SJCRH30 (cell line): ENCODE measurements around the gene ATF1. TPM values are rescaled to one million over a fixed set of nuclear protein-coding genes. Genes with fewer than 3 reads are reported as not detected.
"Not testable (repeated sequence)": the region's sequence is repeated elsewhere in the genome, so short reads cannot be mapped to it uniquely, and the experiment has no call there.

ENCODE experiments used
- DNase-seq, 2 experiments: peaks; one replicate each; pipeline ENCODE4 v3.0.0-alpha.2; 2015 to 2020
- H3K27ac ChIP-seq: fragments of 250-450 bp; sonication (Bioruptor Pico); 2 replicates; pipeline ENCODE4 v1.5.1; 2020; ENCODE audit warnings: mild to moderate bottlenecking, moderate library complexity
- H3K27me3 ChIP-seq: fragments of 250-450 bp; sonication (Bioruptor Pico); 2 replicates; pipeline ENCODE4 v1.5.1; 2020; ENCODE audit warnings: mild to moderate bottlenecking, moderate library complexity
- H3K36me3 ChIP-seq: fragments of 250-450 bp; sonication (Bioruptor Pico); 2 replicates; pipeline ENCODE4 v1.5.1; 2020; ENCODE audit warnings: mild to moderate bottlenecking, moderate library complexity
- H3K4me1 ChIP-seq: fragments of 250-450 bp; sonication (Bioruptor Pico); 2 replicates; pipeline ENCODE4 v1.5.1; 2020; ENCODE audit warnings: mild to moderate bottlenecking, moderate library complexity
- H3K4me3 ChIP-seq: fragments of 250-450 bp; sonication (Bioruptor Pico); 2 replicates; pipeline ENCODE4 v1.5.1; 2020; ENCODE audit warnings: mild to moderate bottlenecking, moderate library complexity
- H3K9me3 ChIP-seq: fragments of 250-450 bp; sonication (Bioruptor Pico); replicated peaks from 2 replicates; pipeline ENCODE4 v1.5.1; 2020; ENCODE audit warnings: mild to moderate bottlenecking, moderate library complexity
- total RNA-seq: library from RNA; depleted of rRNA; stranded (reverse); fragments of >200 nt; shearing (Covaris generic); gene quantifications from 2 replicates; pipeline ENCODE4 v1.2.3, GENCODE V29; 2014

The ATF1 gene
- total RNA-seq, 1 experiment from 2014 or later = 56.4 TPM

DNA sequence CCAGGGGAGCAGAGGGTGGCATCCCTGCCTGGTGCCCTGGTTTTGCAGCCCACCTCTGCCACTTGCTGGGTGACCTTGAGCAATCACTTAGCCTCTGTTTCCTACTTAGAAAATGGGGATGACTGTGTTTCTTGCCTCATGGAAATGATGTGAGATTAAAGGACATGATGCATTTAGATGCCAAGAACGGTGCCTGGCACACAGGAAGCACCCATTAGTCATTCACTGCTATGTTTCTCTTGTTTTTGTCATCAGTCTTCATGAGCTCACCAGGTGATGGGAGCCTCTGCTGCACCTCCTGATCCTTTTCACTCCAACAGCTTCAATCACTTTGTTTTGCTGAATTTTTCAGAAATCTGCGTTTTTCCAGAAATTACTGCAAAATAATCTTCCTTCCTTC, 23.6 kb upstream of the ATF1 start:
- H3K36me3 ChIP-seq = peaks cover 35% of the 10 kb centered on the region
- no peaks in the 10 kb centered on the region for H3K4me1 ChIP-seq
- H3K4me3 ChIP-seq = no peak overlapping the region
- H3K9me3 ChIP-seq = no peaks in the 10 kb centered on the region
- no peak overlapping the region for H3K27ac ChIP-seq
- H3K27me3 ChIP-seq = no peaks in the 10 kb centered on the region
- DNase-seq = no peak

GRCh38 chr12:50742776-50743175, 21.1 kb upstream of the ATF1 start:
- no peaks in the 10 kb centered on the region for H3K27me3 ChIP-seq
- H3K27ac ChIP-seq = no peak overlapping the region
- peaks cover 46% of the 10 kb centered on the region for H3K36me3 ChIP-seq
- no peaks in the 10 kb centered on the region for H3K9me3 ChIP-seq
- no peak overlapping the region for H3K4me3 ChIP-seq
- no peak for DNase-seq
- no peaks in the 10 kb centered on the region for H3K4me1 ChIP-seq

DNA sequence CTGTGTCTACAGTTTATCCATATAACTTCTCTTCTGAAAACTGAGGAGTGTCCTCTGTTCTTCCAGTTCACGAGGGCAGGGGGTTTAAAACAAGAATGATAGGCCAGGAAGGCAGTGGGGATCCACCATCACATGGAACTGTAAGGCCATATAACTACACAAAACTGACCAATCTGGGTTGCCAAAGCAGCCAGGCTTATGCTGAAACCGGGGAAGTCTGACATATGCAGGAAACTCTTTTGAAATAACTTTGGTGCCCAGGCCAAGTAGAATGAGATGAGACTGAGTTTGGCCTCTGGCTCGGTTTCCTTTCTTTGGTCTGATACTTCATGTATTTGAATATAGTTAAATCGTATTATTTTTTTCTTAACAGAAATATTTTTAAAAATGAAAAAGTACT, 18.0 kb upstream of the ATF1 start:
- Histone ChIP-seq H3K27me3 (no peaks in the 10 kb centered on the region), H3K27ac (no peak overlapping the region), H3K9me3 (no peaks in the 10 kb centered on the region), H3K4me1 (no peaks in the 10 kb centered on the region), H3K4me3 (no peak overlapping the region), H3K36me3 (peaks cover 39% of the 10 kb centered on the region)
- no peak for DNase-seq

DNA sequence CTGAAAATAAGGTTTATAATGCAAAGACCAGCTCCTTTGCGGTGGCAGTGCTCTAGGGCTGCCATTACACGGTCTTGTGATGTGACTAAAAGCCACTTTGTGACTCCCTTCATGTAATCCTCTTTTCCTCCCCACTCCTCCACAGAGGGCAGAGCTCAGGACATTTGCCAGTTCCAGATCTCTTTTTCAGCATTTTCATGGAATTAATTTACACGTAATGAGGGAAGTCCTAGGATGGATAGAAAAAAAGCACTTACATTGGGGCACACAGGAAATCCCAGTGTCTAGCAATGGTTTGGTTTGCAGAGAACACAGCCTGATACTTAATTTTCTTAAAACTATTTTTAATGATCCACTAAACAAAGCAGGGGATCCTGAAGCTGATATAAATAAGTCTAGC, 17.5 kb upstream of the ATF1 start:
- Histone ChIP-seq H3K4me1 (no peaks in the 10 kb centered on the region), H3K9me3 (no peaks in the 10 kb centered on the region), H3K27ac (no peak overlapping the region), H3K27me3 (no peaks in the 10 kb centered on the region), H3K4me3 (no peak overlapping the region), H3K36me3 (peaks cover 35% of the 10 kb centered on the region)
- no peak for DNase-seq

GRCh38 chr12:50747817-50748216, 16.1 kb upstream of the ATF1 start:
- Histone ChIP-seq H3K4me1 (no peaks in the 10 kb centered on the region), H3K27me3 (no peaks in the 10 kb centered on the region), H3K4me3 (no peak overlapping the region), H3K36me3 (peaks cover 29% of the 10 kb centered on the region), H3K9me3 (no peaks in the 10 kb centered on the region), H3K27ac (no peak overlapping the region)
- no peak for DNase-seq

DNA sequence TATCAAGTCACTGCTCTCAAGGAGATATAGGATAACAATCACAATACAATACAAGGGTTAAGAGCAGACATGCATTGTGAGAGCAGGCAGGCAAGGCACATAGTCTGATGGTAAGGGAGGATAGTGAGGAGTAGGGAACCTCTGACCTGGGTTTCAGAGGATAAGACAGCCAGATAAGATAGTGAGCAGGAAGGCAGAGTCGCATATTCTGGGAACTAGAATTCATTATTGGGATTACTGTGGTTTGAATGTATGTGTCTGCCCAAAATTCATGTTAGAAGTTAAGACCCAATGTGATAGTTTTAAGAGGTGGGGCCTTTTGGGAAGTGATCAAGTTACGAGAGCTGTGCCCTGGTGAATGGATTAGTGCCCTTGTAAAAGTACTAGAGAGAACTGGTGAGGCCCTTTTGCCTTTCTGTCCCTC, 14.4 kb upstream of the ATF1 start:
- Histone ChIP-seq H3K27ac (no peak overlapping the region), H3K9me3 (no peaks in the 10 kb centered on the region), H3K4me1 (no peaks in the 10 kb centered on the region), H3K4me3 (no peak overlapping the region), H3K27me3 (no peaks in the 10 kb centered on the region), H3K36me3 (peaks cover 19% of the 10 kb centered on the region)
- no peak for DNase-seq

GRCh38 chr12:50750366-50750765, 13.5 kb upstream of the ATF1 start:
- no peak for DNase-seq
- H3K4me3 ChIP-seq = no peak overlapping the region
- no peak overlapping the region for H3K27ac ChIP-seq
- H3K36me3 ChIP-seq = peaks cover 11% of the 10 kb centered on the region
- no peaks in the 10 kb centered on the region for H3K27me3 ChIP-seq
- no peaks in the 10 kb centered on the region for H3K9me3 ChIP-seq
- H3K4me1 ChIP-seq = no peaks in the 10 kb centered on the region

DNA sequence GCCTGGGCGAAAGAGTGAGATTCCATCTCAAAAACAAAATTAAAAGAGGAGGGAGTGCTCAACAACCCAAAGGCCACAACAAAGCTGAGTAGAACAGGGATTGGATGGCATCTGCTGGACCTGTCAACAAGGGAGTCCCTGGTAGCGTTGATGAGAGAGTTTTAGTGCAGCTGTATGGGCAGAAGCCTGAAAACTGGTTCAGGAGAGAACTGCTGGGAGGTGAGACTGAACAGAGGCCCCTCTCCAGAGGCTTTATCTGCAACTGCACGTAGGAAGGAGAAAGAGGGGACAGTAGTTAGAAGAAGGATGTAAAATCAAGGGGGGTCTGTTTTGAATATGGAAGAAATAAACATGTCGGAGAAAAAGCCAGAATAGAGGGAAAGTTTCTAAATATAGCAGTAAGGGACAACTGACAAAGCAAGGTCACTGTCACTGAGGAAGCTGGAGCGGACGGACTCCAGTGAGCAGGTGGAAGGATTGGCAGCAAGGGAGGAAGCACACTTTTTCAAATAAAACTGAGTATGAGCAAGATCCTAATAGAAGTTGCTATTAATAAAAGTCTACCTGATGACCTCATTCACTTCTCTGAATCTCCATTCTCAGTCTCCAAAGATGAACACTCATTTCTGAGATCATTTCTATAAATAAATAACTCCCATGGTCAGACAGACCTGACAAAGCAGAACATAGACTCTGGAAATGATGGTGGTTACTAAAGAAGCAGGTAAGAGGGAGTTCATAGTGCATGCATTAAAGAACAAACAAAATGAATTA, 11.8 kb upstream of the ATF1 start:
- no peak overlapping the region for H3K27ac ChIP-seq
- no peak for DNase-seq
- H3K36me3 ChIP-seq = peaks cover 4% of the 10 kb centered on the region
- no peaks in the 10 kb centered on the region for H3K4me1 ChIP-seq
- H3K9me3 ChIP-seq = no peaks in the 10 kb centered on the region
- no peak overlapping the region for H3K4me3 ChIP-seq
- H3K27me3 ChIP-seq = no peaks in the 10 kb centered on the region

- no peaks in the 10 kb centered on the region for H3K27me3 ChIP-seq
- H3K36me3 ChIP-seq = no peaks in the 10 kb centered on the region; the same call in 1 of the 2 replicates
- H3K27ac ChIP-seq = no peak overlapping the region
- DNase-seq = no peak
- no peaks in the 10 kb centered on the region for H3K4me1 ChIP-seq
- H3K9me3 ChIP-seq = no peaks in the 10 kb centered on the region
- no peak overlapping the region for H3K4me3 ChIP-seq
Measured at GRCh38 chr12:50753232-50753769, 10.6 kb upstream of the ATF1 start.

DNA sequence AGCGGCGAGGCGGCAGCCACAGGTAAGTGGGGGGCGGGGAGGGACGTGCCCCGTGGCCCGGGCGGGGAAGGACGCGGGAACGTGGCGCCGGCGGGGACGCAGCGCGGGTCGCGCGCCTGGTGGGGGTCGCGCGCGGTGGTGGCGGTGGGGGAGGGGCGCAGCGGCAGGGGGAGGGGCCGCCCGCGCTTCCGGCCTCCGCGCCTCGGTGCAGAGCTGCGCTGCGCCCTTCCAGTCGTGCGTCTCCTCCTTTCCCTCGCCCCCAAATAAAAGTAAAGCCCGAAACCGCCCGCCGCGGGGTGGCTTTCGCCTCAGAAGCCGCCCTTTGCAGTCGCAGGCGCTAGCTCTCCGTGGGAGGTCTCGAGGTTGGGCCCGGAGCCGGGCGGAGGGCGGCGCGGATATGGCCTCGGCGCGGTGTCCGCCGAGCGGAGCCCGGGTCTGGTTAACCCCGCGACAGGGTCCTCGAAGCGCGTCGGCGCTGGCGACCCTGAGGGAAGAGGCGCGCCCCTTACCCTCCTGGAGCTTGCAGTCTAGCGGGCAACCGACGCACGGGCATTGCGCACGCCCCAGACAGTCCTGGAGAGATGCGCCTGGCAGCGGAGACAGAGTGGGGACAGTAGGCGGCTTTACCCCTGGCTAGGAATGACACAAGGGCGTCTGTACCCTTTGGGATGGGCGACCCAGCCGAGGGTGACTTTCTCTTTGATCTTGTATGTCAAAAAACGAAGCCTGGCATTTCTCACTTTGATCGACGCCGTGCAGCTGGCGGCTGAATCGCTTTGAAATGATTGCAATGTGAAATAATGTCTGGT, 589 bp downstream of the ATF1 start:
- H3K4me3 ChIP-seq = peak overlapping the region; percentile 99
- no peaks in the 10 kb centered on the region for H3K9me3 ChIP-seq
- H3K27me3 ChIP-seq = no peaks in the 10 kb centered on the region
- H3K27ac ChIP-seq = peak overlapping the region; percentile 90
- peaks cover 2% of the 10 kb centered on the region; the same call in 1 of the 2 replicates for H3K36me3 ChIP-seq
- DNase-seq = peak; percentile 69 to 73
- peaks cover 3% of the 10 kb centered on the region; the same call in 1 of the 2 replicates for H3K4me1 ChIP-seq

DNA sequence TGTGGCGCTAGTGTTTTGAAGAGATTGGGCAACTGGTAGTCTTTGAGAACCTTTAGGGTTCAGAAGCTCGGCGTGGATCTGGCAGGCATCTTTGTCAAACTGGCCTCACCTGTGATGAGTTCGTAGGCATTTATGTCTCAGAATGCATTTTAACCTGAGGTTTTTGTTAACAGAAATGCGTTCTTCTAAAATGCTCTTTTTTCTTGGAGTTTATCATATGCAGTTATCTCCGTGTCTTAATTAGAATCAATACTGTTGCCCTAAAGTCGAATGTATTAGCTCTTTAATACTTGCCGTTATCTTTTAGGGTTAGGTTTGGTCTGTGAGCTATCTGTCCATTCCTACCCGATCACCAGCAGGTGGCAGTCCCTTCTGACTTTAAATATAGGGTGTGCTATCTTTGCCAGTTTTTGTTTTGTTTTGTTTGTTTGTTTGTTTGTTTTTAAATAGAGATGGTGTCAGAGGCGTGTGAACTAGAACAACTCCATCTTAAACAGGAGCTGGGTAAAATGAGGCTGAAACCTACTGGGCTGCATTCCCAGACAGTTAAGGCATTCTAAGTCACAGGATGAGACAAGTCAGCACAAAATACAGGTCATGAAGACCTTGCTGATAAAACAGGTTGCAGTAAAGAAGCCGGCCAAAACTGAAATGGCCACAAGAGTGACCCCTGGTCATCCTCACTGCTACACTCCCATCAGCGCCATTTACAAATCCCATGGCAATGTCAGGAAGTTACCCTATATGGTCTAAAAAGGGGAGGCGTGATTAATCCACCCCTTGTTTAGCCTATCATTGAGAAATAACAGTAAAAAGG, 1.4 kb downstream of the ATF1 start:
- Histone ChIP-seq H3K4me3 (peak overlapping the region; percentile 99), H3K4me1 (peaks cover 3% of the 10 kb centered on the region; the same call in 1 of the 2 replicates), H3K27me3 (no peaks in the 10 kb centered on the region), H3K9me3 (peaks cover 5% of the 10 kb centered on the region; the same call in 1 of the 2 replicates), H3K27ac (peak overlapping the region; percentile 90), H3K36me3 (peaks cover 7% of the 10 kb centered on the region)
- DNase-seq = peak; percentile 24 to 60

- DNase-seq = no peak
- H3K27ac ChIP-seq = no peak overlapping the region
- peaks cover 8% of the 10 kb centered on the region; the same call in 1 of the 2 replicates for H3K9me3 ChIP-seq
- H3K4me1 ChIP-seq = no peaks in the 10 kb centered on the region
- no peaks in the 10 kb centered on the region for H3K27me3 ChIP-seq
- H3K36me3 ChIP-seq = peaks cover 17% of the 10 kb centered on the region
- no peak overlapping the region for H3K4me3 ChIP-seq
Measured at GRCh38 chr12:50768391-50768790, 4.5 kb downstream of the ATF1 start.

DNA sequence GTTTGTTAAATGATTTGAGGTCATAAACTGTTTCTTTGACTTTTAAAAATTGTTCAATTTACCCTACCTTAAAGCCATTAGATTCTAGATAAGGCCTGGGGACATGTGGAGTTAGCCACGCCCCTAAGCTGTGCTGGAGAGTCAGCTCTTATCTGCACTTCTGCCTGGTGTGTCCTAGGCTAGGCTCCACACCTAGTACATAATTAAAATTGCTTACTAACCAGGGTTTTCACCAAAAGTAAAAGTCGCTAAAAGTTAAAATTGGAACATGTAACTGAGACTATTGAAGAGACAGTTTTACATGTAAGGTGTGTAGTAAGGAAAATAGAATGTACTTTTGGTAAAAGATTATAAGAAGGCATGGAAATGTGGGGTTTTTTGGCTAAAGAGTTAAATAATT, 4.9 kb downstream of the ATF1 start:
- DNase-seq, H3K4me1 ChIP-seq, H3K9me3 ChIP-seq, H3K27ac ChIP-seq, H3K27me3 ChIP-seq, H3K4me3 ChIP-seq: not testable (repeated sequence)
- peaks cover 17% of the 10 kb centered on the region for H3K36me3 ChIP-seq

DNA sequence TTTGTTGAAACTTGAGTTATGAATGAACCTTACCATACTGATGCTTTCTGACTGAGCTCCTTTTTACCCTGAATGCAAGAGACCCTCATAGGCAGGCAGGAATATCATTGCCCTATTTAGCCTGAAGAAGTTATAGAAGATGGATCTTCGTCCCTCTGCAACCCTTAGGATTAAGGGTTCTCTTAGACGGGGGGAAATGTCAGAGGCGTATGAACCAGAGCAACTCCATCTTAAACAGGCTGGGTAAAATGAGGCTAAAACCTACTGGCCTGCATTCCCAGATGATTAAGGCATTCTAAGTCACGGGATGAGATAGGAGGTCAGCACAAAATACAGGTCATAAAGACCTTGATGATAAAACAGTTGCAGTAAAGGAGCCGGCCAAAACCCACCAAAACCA, 7.5 kb downstream of the ATF1 start:
- no peaks in the 10 kb centered on the region for H3K4me1 ChIP-seq

More for the DNA sequence above, 7.5 kb downstream of the ATF1 start:
- no peak for DNase-seq
- no peak overlapping the region for H3K4me3 ChIP-seq
- no peaks in the 10 kb centered on the region for H3K27me3 ChIP-seq
- peaks cover 15% of the 10 kb centered on the region for H3K36me3 ChIP-seq
- peaks cover 8% of the 10 kb centered on the region; the same call in 1 of the 2 replicates for H3K9me3 ChIP-seq
- H3K27ac ChIP-seq = no peak overlapping the region
